ENCODE data around the gene RERE.

- TF ChIP-seq CTCF (IDR thresholded peaks at IDR 0.05; ENCODE audit: insufficient read depth, low read length, poor library complexity, severe bottlenecking), result no peak
- no peak for TF ChIP-seq EZH2phosphoT487 (conservative IDR thresholded peaks at IDR 0.05; ENCODE audit: low read length)
Measured at GRCh38 chr1:8407652-8408051, 409.8 kb downstream of the RERE start.

Data from SU-DHL-6 (cell line).